ENCODE results near the gene DACT2. TPM values are rescaled to one million over a fixed set of nuclear protein-coding genes. Genes with fewer than 3 reads are reported as not detected.

Gene DACT2
- total RNA-seq, 1 experiment from 2014 or later, result 21.1 TPM

- Histone ChIP-seq H3K27me3 (replicated peaks; ENCODE audit: control insufficient read depth, insufficient read depth, low read length) (no peaks in the 10 kb centered on the region), H3K36me3 (ENCODE audit: control insufficient read depth, insufficient read depth, low read length) (no peaks in the 10 kb centered on the region), H3K9me3 (no peaks in the 10 kb centered on the region), H3K4me3 (ENCODE audit: low read depth, low read length) (no peak overlapping the region), H3K4me1 (peaks cover 24% of the 10 kb centered on the region)
- Mint-ChIP-seq H3K4me1 (ENCODE audit: low read depth, unreplicated experiment) (peaks cover 12% of the 10 kb centered on the region), H3K4me3 (ENCODE audit: unreplicated experiment) (no peak overlapping the region), H3K27ac (ENCODE audit: unreplicated experiment) (no peak overlapping the region), H3K27me3 (ENCODE audit: insufficient read depth, unreplicated experiment) (no peaks in the 10 kb centered on the region), H3K9me3 (ENCODE audit: unreplicated experiment) (no peaks in the 10 kb centered on the region), H3K36me3 (ENCODE audit: insufficient read depth, unreplicated experiment) (no peaks in the 10 kb centered on the region)
- ChIA-PET CTCF (no interaction called here), POLR2A (no interaction called here)
- intact Hi-C loops (cut with micrococcal nuclease; ENCODE audit: unreplicated experiment), result loop anchor here (2.0 kb wide), 1 partner anchor 23 kb away; no protein-coding TSS in a partner anchor
- no peak for DNase-seq
- BruUV-seq (replicated peaks), result no TSS peak
- no peak for TF ChIP-seq CTCF (IDR thresholded peaks at IDR 0.05; ENCODE audit: insufficient read depth in 1 of 2, low read depth in 1 of 2, low read length in 1 of 2, severe bottlenecking in 1 of 2, unreplicated experiment in 1 of 2)
Measured at GRCh38 chr6:168299541-168300511, 19.8 kb downstream of the DACT2 start.

- no peaks in the 10 kb centered on the region for H3K36me3 Mint-ChIP-seq (ENCODE audit: insufficient read depth, unreplicated experiment)
- no peak for DNase-seq
- intact Hi-C loops (cut with micrococcal nuclease; ENCODE audit: unreplicated experiment), result no loop called here
- ChIA-PET POLR2A (no interaction called here), CTCF (no interaction called here)
- no peak overlapping the region for H3K27ac Mint-ChIP-seq (ENCODE audit: unreplicated experiment)
- H3K4me3 ChIP-seq (ENCODE audit: low read depth, low read length), result no peak overlapping the region
- peaks cover 7% of the 10 kb centered on the region for H3K4me1 Mint-ChIP-seq (ENCODE audit: low read depth, unreplicated experiment)
- no peaks in the 10 kb centered on the region for H3K27me3 Mint-ChIP-seq (ENCODE audit: insufficient read depth, unreplicated experiment)
- no peaks in the 10 kb centered on the region for H3K9me3 Mint-ChIP-seq (ENCODE audit: unreplicated experiment)
- H3K27me3 ChIP-seq (replicated peaks; ENCODE audit: control insufficient read depth, insufficient read depth, low read length), result no peaks in the 10 kb centered on the region
- no TSS peak for BruUV-seq (replicated peaks)
- no peak for TF ChIP-seq CTCF (IDR thresholded peaks at IDR 0.05; ENCODE audit: insufficient read depth in 1 of 2, low read depth in 1 of 2, low read length in 1 of 2, severe bottlenecking in 1 of 2, unreplicated experiment in 1 of 2)
- peaks cover 16% of the 10 kb centered on the region for H3K4me1 ChIP-seq
- H3K4me3 Mint-ChIP-seq (ENCODE audit: unreplicated experiment), result no peak overlapping the region
- no peaks in the 10 kb centered on the region for H3K9me3 ChIP-seq
- no peaks in the 10 kb centered on the region for H3K36me3 ChIP-seq (ENCODE audit: control insufficient read depth, insufficient read depth, low read length)
Measured at GRCh38 chr6:168297643-168298042, 21.9 kb downstream of the DACT2 start.

GRCh38 chr6:168294901-168295300, 24.7 kb downstream of the DACT2 start:
- intact Hi-C loops (cut with micrococcal nuclease; ENCODE audit: unreplicated experiment), result no loop called here
- Histone ChIP-seq H3K9me3 (no peaks in the 10 kb centered on the region), H3K36me3 (ENCODE audit: control insufficient read depth, insufficient read depth, low read length) (no peaks in the 10 kb centered on the region), H3K27me3 (replicated peaks; ENCODE audit: control insufficient read depth, insufficient read depth, low read length) (no peaks in the 10 kb centered on the region), H3K4me3 (ENCODE audit: low read depth, low read length) (no peak overlapping the region), H3K4me1 (no peaks in the 10 kb centered on the region)
- DNase-seq, result no peak
- CTCF ChIA-PET, result interaction anchor here (0.9 kb wide), 1 partner anchor 25 kb away, joined by 6 read pairs; the partner anchor contains the start of gene DACT2
- no peaks in the 10 kb centered on the region for H3K27me3 Mint-ChIP-seq (ENCODE audit: insufficient read depth, unreplicated experiment)
- H3K4me1 Mint-ChIP-seq (ENCODE audit: low read depth, unreplicated experiment), result no peaks in the 10 kb centered on the region
- no peaks in the 10 kb centered on the region for H3K36me3 Mint-ChIP-seq (ENCODE audit: insufficient read depth, unreplicated experiment)
- no peak for TF ChIP-seq CTCF (IDR thresholded peaks at IDR 0.05; ENCODE audit: insufficient read depth in 1 of 2, low read depth in 1 of 2, low read length in 1 of 2, severe bottlenecking in 1 of 2, unreplicated experiment in 1 of 2)
- POLR2A ChIA-PET, result no interaction called here
- H3K9me3 Mint-ChIP-seq (ENCODE audit: unreplicated experiment), result no peaks in the 10 kb centered on the region
- H3K27ac Mint-ChIP-seq (ENCODE audit: unreplicated experiment), result no peak overlapping the region
- no peak overlapping the region for H3K4me3 Mint-ChIP-seq (ENCODE audit: unreplicated experiment)
- no TSS peak for BruUV-seq (replicated peaks)

Data from Caco-2 (cell line).